OCI-LY1 (cell line): ENCODE data around the gene CASD1.

Experiments used
- H2AFZ ChIP-seq: fragments of 200-600 bp; sonication (generic), shearing (Covaris generic); 2 replicates; pipeline ENCODE4 v1.6.0; 2014; ENCODE audit warnings: antibody characterized with exemption, mild to moderate bottlenecking, low read length
- H3F3A ChIP-seq: fragments of 200-600 bp; sonication (generic), shearing (Covaris generic); 2 replicates; pipeline ENCODE4 v1.6.0; 2014; ENCODE audit warnings: mild to moderate bottlenecking, antibody characterized with exemption, low read length, moderate library complexity; ENCODE audit not compliant: insufficient read depth
- H3K27ac ChIP-seq: fragments of 200-600 bp; sonication (generic); 2 replicates; pipeline ENCODE4 v1.5.1; 2014; ENCODE audit warnings: low read length, mixed run types, mild to moderate bottlenecking, low read depth; ENCODE audit not compliant: poor library complexity, severe bottlenecking
- H3K27me3 ChIP-seq: fragments of 200-600 bp; sonication (generic); 2 replicates; pipeline ENCODE4 v1.6.0; 2014; ENCODE audit warnings: antibody characterized with exemption, mild to moderate bottlenecking, low read length, moderate library complexity; ENCODE audit not compliant: insufficient read depth
- H3K36me3 ChIP-seq: fragments of 200-600 bp; sonication (generic); 2 replicates; pipeline ENCODE4 v1.6.1; 2014; ENCODE audit warnings: mild to moderate bottlenecking, antibody characterized with exemption, low read length, moderate library complexity, mixed read lengths; ENCODE audit not compliant: insufficient read depth
- H3K4me1 ChIP-seq: fragments of 200-600 bp; sonication (generic); 2 replicates; pipeline ENCODE4 v1.5.1; 2014; ENCODE audit warnings: mild to moderate bottlenecking, low read length, moderate library complexity; ENCODE audit not compliant: insufficient read depth, severe bottlenecking
- H3K4me2 ChIP-seq: fragments of 200-600 bp; sonication (generic), shearing (Covaris generic); 2 replicates; pipeline ENCODE4 v1.6.1; 2014; ENCODE audit warnings: low read length
- H3K4me3 ChIP-seq: fragments of 200-600 bp; sonication (generic); 2 replicates; pipeline ENCODE4 v1.5.1; 2014; ENCODE audit warnings: low read length, low read depth, mild to moderate bottlenecking, mixed read lengths; ENCODE audit not compliant: poor library complexity, severe bottlenecking
- H3K79me2 ChIP-seq: fragments of 200-600 bp; shearing (Covaris generic); 2 replicates; pipeline ENCODE4 v1.6.1; 2016; ENCODE audit warnings: mixed run types, low read length, mixed read lengths; ENCODE audit not compliant: insufficient read depth
- H3K9ac ChIP-seq: fragments of 200-600 bp; sonication (generic), shearing (Covaris generic); 2 replicates; pipeline ENCODE4 v1.6.1; 2014; ENCODE audit warnings: mild to moderate bottlenecking, low read length, mixed read lengths
- H3K9me2 ChIP-seq: fragments of 200-600 bp; sonication (generic), shearing (Covaris generic); 2 replicates; pipeline ENCODE4 v1.6.1; 2014; ENCODE audit warnings: low read depth, mild to moderate bottlenecking, low read length, mixed read lengths
- H3K9me3 ChIP-seq: fragments of 200-600 bp; shearing (Covaris generic); 2 replicates; pipeline ENCODE4 v1.6.1; 2014; ENCODE audit warnings: low read length, mixed read lengths
- H4K20me1 ChIP-seq: fragments of 200-600 bp; sonication (generic), shearing (Covaris generic); 2 replicates; pipeline ENCODE4 v1.6.0; 2016; ENCODE audit warnings: mild to moderate bottlenecking, low read length; ENCODE audit not compliant: insufficient read depth
- CTCF ChIP-seq: fragments of 200-600 bp; sonication (generic), shearing (Covaris generic); IDR thresholded peaks from 2 replicates; pipeline ENCODE4 v1.5.1; 2017; ENCODE audit warnings: mild to moderate bottlenecking, antibody characterized with exemption, low read length, moderate library complexity, mixed read lengths
- EZH2 ChIP-seq: fragments of 200-600 bp; sonication (generic), shearing (Covaris generic); IDR thresholded peaks from 2 replicates; pipeline ENCODE4 v1.8.0; 2017; ENCODE audit warnings: borderline replicate concordance, mixed run types, mild to moderate bottlenecking, antibody characterized with exemption, low read length, moderate library complexity, mixed read lengths

CASD1 gene

DNA sequence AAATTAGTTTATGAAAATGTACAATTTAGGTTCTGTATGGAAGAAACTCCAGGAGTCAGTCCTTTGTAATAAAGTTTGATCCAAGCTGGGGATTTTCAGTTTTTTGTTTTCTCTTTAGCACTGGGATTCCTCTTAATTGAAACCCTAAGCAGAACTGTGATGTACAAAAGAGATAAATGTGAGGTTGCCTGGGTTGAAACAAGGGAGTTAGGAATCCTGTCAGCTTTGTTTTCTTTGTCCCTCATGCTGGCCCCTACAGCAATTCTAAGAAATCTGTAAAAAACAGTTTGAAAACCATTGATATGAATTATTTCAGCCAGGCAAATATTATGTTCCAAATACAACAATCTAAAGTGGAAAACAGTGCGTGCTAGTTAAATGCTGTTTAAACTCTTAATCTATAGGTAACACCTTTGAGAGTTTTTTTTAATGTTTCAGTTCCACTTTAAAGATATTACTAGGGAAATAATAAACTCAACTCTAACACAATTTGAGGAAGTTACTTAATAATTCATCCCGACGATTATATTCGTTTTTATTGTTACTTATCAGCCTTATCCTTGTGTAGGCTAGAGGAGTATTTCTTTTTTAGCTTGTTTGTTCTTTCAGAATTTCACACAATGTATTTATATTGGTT lies 81.0 kb downstream of the CASD1 start:
- H3K4me1 ChIP-seq: peaks cover 17% of the 10 kb centered on the region
- H3K4me3 ChIP-seq: no peak overlapping the region
- no peaks in the 10 kb centered on the region for H3K27me3 ChIP-seq
- no peaks in the 10 kb centered on the region for H3K9me3 ChIP-seq
- peak overlapping the region; percentile 37 for H3K4me2 ChIP-seq
- H2AFZ ChIP-seq: no peak overlapping the region
- no peaks in the 10 kb centered on the region for H3K36me3 ChIP-seq
- no peaks in the 10 kb centered on the region for H3K79me2 ChIP-seq
- peak overlapping the region; percentile 1 for H3K27ac ChIP-seq
- no peaks in the 10 kb centered on the region for H3K9me2 ChIP-seq
- TF ChIP-seq EZH2 (no peak), CTCF (no peak)
- H3K9ac ChIP-seq: peak overlapping the region; percentile 13; the same call in 1 of the 2 replicates
- H3F3A ChIP-seq: no peaks in the 10 kb centered on the region
- no peaks in the 10 kb centered on the region for H4K20me1 ChIP-seq

DNA sequence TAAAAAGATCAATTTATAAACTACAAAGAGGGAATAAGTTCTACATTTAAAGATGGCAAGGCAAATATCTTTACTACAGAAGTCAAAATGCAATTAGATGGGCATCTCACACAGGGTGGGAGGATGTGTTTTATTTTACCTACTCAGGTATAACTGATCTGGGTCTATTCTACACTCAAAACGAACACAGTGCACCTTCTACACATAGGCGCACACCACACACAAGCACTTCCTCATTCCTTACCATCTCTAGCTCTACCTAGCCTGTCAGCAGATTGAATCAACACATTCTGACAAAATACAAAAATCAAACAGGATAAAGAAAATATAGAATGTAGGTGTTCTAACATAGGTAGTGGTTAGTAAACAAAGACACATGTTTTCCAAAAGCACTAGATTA lies 81.6 kb downstream of the CASD1 start:
- Histone ChIP-seq H3K4me2 (peak overlapping the region; percentile 37), H3K27me3 (no peaks in the 10 kb centered on the region), H3K9me2 (no peaks in the 10 kb centered on the region), H3K79me2 (no peaks in the 10 kb centered on the region), H3K9me3 (no peaks in the 10 kb centered on the region), H3K36me3 (no peaks in the 10 kb centered on the region), H3K9ac (peak overlapping the region; percentile 13; the same call in 1 of the 2 replicates), H3F3A (no peaks in the 10 kb centered on the region), H3K4me1 (peaks cover 17% of the 10 kb centered on the region), H2AFZ (no peak overlapping the region), H4K20me1 (no peaks in the 10 kb centered on the region), H3K27ac (peak overlapping the region; percentile 1), H3K4me3 (no peak overlapping the region)
- no peak for TF ChIP-seq EZH2
- TF ChIP-seq CTCF: no peak

DNA sequence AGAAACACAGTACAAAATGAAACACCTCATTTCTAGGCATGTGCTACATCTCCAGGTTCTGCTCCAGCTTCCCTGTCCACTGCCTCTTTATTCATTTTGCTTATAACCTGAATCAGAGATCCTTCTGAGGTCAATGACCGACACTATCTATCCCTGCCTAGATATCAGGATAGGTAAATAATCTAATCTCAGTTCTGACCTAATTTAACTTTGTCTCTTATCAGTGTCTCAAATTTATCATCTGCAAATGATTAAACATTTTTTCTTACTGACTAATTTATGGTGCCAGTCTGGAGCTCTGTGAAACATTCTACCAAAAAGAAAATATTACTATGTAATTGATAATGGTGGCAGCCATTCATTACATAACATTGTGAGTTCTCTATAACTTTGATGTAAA lies 85.3 kb downstream of the CASD1 start:
- no peaks in the 10 kb centered on the region for H3F3A ChIP-seq
- no peak for TF ChIP-seq EZH2
- TF ChIP-seq CTCF: no peak
- no peaks in the 10 kb centered on the region for H3K27me3 ChIP-seq
- H3K9me2 ChIP-seq: no peaks in the 10 kb centered on the region
- no peak overlapping the region for H3K4me3 ChIP-seq
- no peaks in the 10 kb centered on the region for H4K20me1 ChIP-seq
- H3K79me2 ChIP-seq: no peaks in the 10 kb centered on the region
- peaks cover 17% of the 10 kb centered on the region for H3K4me1 ChIP-seq
- H3K4me2 ChIP-seq: no peak overlapping the region
- no peaks in the 10 kb centered on the region for H3K36me3 ChIP-seq
- no peak overlapping the region for H2AFZ ChIP-seq
- H3K9me3 ChIP-seq: no peaks in the 10 kb centered on the region
- no peak overlapping the region for H3K9ac ChIP-seq
- no peak overlapping the region for H3K27ac ChIP-seq
